Measurements from ENCODE around the gene TSC2.

TSC2 gene

DNA sequence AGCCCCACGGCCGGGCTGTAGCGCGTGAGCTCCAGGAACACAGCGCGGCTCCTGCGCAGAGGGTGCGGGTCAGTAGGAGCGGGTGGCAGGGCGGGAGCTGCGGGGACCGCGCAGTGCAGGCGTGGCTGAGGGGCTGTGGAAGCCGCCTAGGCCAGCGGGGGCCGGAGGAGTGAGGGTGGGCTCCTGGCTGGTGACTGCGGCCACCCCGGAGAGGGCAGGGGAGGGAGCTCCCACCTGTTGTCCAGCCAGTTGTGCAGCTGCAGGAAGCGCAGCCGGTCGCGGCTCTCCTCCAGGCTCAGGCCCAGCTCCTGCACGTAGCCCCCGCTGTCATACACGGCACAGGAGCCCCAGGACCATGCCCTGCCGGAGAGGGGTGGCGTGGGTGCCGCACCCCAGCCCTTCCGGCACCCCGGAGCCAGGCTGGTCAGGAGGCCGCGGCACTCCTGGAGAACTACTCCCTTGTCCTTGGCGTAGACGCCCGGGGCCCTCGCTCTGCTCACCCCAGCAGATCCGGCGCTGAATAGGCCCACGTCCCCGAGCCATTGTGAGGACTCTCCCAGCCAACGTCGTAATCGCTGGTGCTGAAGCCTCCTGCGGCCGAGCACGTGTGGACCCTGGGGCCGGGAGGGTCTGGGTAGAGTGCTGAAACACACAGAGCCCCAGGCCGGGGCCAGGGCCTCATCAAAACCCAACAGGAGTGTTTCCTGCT is 43.9 kb downstream of the TSC2 start:
- Histone ChIP-seq H3K4me3 (ENCODE audit: low read length) (no peak overlapping the region), H3K27ac (ENCODE audit: low read length) (no peak overlapping the region), H3K36me3 (replicated peaks; ENCODE audit: low read depth, low read length) (peaks cover 4% of the 10 kb centered on the region), H4K20me1 (ENCODE audit: insufficient read depth, low read length) (no peaks in the 10 kb centered on the region), H3K9ac (ENCODE audit: low read length) (no peak overlapping the region), H2AFZ (ENCODE audit: low read depth, low read length) (no peak overlapping the region), H3K9me3 (ENCODE audit: insufficient read depth, low read length) (no peaks in the 10 kb centered on the region), H3K79me2 (ENCODE audit: low read length) (no peaks in the 10 kb centered on the region), H3K4me1 (ENCODE audit: low read length) (no peaks in the 10 kb centered on the region), H3K4me2 (ENCODE audit: low read length) (no peak overlapping the region), H3K27me3 (ENCODE audit: low read depth, low read length) (no peaks in the 10 kb centered on the region)
- TF ChIP-seq EZH2phosphoT487 (IDR thresholded peaks at IDR 0.05; ENCODE audit: low read depth) = no peak
- TF ChIP-seq, protein P1, sequence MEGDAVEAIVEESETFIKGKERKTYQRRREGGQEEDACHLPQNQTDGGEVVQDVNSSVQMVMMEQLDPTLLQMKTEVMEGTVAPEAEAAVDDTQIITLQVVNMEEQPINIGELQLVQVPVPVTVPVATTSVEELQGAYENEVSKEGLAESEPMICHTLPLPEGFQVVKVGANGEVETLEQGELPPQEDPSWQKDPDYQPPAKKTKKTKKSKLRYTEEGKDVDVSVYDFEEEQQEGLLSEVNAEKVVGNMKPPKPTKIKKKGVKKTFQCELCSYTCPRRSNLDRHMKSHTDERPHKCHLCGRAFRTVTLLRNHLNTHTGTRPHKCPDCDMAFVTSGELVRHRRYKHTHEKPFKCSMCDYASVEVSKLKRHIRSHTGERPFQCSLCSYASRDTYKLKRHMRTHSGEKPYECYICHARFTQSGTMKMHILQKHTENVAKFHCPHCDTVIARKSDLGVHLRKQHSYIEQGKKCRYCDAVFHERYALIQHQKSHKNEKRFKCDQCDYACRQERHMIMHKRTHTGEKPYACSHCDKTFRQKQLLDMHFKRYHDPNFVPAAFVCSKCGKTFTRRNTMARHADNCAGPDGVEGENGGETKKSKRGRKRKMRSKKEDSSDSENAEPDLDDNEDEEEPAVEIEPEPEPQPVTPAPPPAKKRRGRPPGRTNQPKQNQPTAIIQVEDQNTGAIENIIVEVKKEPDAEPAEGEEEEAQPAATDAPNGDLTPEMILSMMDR (IDR thresholded peaks at IDR 0.05; ENCODE audit: low read depth, low read length) = no peak

DNA sequence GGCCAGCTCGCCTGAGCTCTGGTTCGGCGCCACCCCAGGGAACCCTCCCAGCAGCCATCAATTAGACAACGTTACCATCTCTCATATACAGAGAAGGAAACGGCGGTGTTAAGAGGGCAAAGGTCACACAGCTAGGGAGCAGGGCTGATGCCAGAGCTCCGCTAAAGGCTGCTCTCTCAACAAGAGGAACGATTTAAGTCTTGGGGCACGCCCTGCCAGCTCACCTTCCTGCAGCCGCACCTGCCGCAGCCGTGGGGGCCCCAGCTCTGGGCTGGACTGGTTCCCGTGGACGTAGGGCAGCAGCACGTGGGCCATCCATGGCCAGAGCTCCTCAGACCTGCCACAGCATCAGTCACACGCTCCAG is 44.5 kb downstream of the TSC2 start:
- Histone ChIP-seq H3K79me2 (ENCODE audit: low read length) (no peaks in the 10 kb centered on the region), H3K36me3 (replicated peaks; ENCODE audit: low read depth, low read length) (peaks cover 4% of the 10 kb centered on the region), H3K9me3 (ENCODE audit: insufficient read depth, low read length) (no peaks in the 10 kb centered on the region), H2AFZ (ENCODE audit: low read depth, low read length) (no peak overlapping the region), H3K27me3 (ENCODE audit: low read depth, low read length) (no peaks in the 10 kb centered on the region), H4K20me1 (ENCODE audit: insufficient read depth, low read length) (no peaks in the 10 kb centered on the region), H3K27ac (ENCODE audit: low read length) (no peak overlapping the region), H3K4me3 (ENCODE audit: low read length) (no peak overlapping the region), H3K9ac (ENCODE audit: low read length) (no peak overlapping the region), H3K4me1 (ENCODE audit: low read length) (no peaks in the 10 kb centered on the region), H3K4me2 (ENCODE audit: low read length) (no peak overlapping the region)
- TF ChIP-seq, protein P1 (IDR thresholded peaks at IDR 0.05; ENCODE audit: low read depth, low read length) = no peak

DNA sequence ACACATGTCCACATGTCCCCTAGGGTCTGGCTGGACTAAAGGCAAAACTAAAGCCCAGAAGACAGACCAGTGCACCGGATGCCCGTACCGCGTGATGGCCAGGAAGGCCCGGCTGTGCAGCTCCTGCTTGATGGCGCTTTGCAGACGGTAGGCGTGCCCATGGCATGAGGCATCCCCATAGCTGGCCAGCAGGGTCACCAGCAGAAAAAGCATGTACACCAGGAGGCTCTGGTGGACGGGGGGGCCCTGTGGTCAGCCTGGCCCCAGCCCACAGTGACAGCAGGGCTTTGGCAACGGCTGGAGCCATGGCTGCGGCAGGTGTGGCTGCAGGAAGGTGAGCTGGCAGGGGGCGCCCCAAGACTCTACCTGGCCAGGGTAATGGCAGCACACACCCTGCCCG is 45.1 kb downstream of the TSC2 start:
- no peak for TF ChIP-seq EZH2phosphoT487 (IDR thresholded peaks at IDR 0.05; ENCODE audit: low read depth)
- TF ChIP-seq, protein P1 (IDR thresholded peaks at IDR 0.05; ENCODE audit: low read depth, low read length) = no peak

DNA sequence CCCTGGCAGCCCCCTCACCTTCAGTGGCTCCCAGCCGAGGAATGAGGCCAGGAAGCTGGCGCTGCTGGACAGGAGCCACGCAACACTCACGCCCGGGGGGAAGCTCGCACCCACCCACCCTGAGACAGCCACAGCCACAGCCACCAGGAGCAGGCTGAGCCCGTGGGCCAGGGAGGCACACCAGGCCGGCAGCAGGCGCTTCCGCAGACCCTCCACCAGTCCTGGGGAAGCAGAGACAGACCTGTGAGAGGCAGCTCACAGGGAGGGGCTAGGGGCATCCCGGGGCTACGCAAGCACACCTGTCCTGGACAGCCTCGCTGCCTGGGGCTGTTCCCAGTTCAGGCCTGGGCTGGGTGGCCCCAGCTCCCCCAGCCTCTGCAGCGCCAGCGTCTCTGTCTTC is 46.0 kb downstream of the TSC2 start:
- no peak overlapping the region for H3K9ac ChIP-seq (ENCODE audit: low read length)
- no peaks in the 10 kb centered on the region for H3K79me2 ChIP-seq (ENCODE audit: low read length)
- no peak overlapping the region for H3K27ac ChIP-seq (ENCODE audit: low read length)
- H3K4me3 ChIP-seq (ENCODE audit: low read length) = no peak overlapping the region
- no peak overlapping the region for H2AFZ ChIP-seq (ENCODE audit: low read depth, low read length)
- no peaks in the 10 kb centered on the region for H3K9me3 ChIP-seq (ENCODE audit: insufficient read depth, low read length)
- peaks cover 4% of the 10 kb centered on the region for H3K36me3 ChIP-seq (replicated peaks; ENCODE audit: low read depth, low read length)
- H3K4me2 ChIP-seq (ENCODE audit: low read length) = no peak overlapping the region
- no peaks in the 10 kb centered on the region for H4K20me1 ChIP-seq (ENCODE audit: insufficient read depth, low read length)
- no peaks in the 10 kb centered on the region for H3K27me3 ChIP-seq (ENCODE audit: low read depth, low read length)
- TF ChIP-seq, protein P1 (IDR thresholded peaks at IDR 0.05; ENCODE audit: low read depth, low read length) = no peak
- TF ChIP-seq EZH2phosphoT487 (IDR thresholded peaks at IDR 0.05; ENCODE audit: low read depth) = no peak
- H3K4me1 ChIP-seq (ENCODE audit: low read length) = no peaks in the 10 kb centered on the region

More for the DNA sequence above, 45.1 kb downstream of the TSC2 start:
- Histone ChIP-seq H3K9me3 (ENCODE audit: insufficient read depth, low read length) (no peaks in the 10 kb centered on the region), H3K4me1 (ENCODE audit: low read length) (no peaks in the 10 kb centered on the region), H3K4me2 (ENCODE audit: low read length) (no peak overlapping the region), H3K9ac (ENCODE audit: low read length) (no peak overlapping the region), H3K4me3 (ENCODE audit: low read length) (no peak overlapping the region), H3K36me3 (replicated peaks; ENCODE audit: low read depth, low read length) (peaks cover 4% of the 10 kb centered on the region), H2AFZ (ENCODE audit: low read depth, low read length) (no peak overlapping the region), H3K27ac (ENCODE audit: low read length) (no peak overlapping the region), H4K20me1 (ENCODE audit: insufficient read depth, low read length) (no peaks in the 10 kb centered on the region), H3K79me2 (ENCODE audit: low read length) (no peaks in the 10 kb centered on the region), H3K27me3 (ENCODE audit: low read depth, low read length) (no peaks in the 10 kb centered on the region)

Data from OCI-LY3 (cell line).